Loucy (cell line): ENCODE data around the gene SCGB1D1.

Experiments used
- CTCF ChIP-seq: fragments of 200-600 bp; sonication (generic); conservative IDR thresholded peaks from 2 replicates; pipeline ENCODE4 v1.5.1; 2014; ENCODE audit warnings: mild to moderate bottlenecking, antibody characterized with exemption, low read length
- EZH2phosphoT487 ChIP-seq: fragments of 200-600 bp; IDR thresholded peaks from 2 replicates; pipeline ENCODE4 v1.6.1; 2018; ENCODE audit warnings: antibody characterized with exemption, mild to moderate bottlenecking, moderate library complexity, borderline replicate concordance

GRCh38 chr11:62152245-62153086, 37.5 kb upstream of the SCGB1D1 start:
- TF ChIP-seq CTCF (no peak), EZH2phosphoT487 (no peak)
